Measurements from ENCODE around the gene ZNF92. TPM values are rescaled to one million over a fixed set of nuclear protein-coding genes. Genes with fewer than 3 reads are reported as not detected.
"Not testable (repeated sequence)": the region's sequence is repeated elsewhere in the genome, so short reads cannot be mapped to it uniquely, and the experiment has no call there.

The ZNF92 gene
- total RNA-seq (30.6 TPM), polyA plus RNA-seq (3.0 TPM)

DNA sequence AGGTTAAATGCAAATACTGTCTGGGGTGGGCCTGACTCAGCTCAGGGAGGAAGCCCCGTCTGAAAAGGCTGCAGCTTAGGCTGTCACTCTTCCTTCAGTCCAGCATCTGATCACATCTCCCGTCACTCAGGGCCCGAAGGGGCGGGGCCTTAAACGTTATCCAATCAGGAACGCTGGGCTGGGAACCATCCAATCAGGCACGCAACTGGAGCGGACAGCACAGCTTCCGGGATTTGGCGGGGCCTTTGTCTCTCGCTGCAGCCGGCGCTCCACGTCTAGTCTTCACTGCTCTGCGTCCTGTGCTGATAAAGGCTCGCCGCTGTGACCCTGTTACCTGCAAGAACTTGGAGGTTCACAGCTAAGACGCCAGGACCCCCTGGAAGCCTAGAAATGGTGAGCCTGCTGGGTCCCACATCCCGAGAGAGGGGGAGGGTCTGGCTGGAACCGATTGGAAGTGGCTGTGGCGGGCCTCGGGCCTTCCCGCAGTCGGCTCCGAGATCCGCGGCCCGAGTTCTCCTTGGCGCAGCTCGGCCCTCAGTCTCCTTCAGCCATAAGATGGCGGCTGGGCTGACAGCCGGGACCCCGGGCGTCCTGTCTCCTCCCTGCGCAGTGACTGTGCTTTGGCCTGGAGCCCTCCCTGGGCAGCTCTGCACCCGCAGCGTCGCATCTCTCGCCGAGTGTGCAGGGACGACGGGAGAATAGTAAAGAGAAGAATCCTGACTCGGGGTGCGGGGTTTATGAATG, at the start of gene ZNF92:
Gene ZNF92, plus strand, starts transcription at position 248 of the 744 bp plus-strand sequence. Its CDS starts 143 bp downstream, at position 391.
- Histone ChIP-seq H3K4me3 (ENCODE audit: low read depth, low read length) (peak within 1 kb of the TSS; percentile 70), H3K36me3 (ENCODE audit: insufficient read depth) (no peaks in the 10 kb centered on the region), H3K27ac (ENCODE audit: low read depth) (peak within 1 kb of the TSS; percentile 38), H3K4me1 (ENCODE audit: insufficient read depth) (peaks cover 6% of the 10 kb centered on the region)
- under 1% methylated on average over 44 of the region's 44 CpGs for WGBS
- DNase-seq (ENCODE audit: extremely low spot score), result peak; percentile 95

DNA sequence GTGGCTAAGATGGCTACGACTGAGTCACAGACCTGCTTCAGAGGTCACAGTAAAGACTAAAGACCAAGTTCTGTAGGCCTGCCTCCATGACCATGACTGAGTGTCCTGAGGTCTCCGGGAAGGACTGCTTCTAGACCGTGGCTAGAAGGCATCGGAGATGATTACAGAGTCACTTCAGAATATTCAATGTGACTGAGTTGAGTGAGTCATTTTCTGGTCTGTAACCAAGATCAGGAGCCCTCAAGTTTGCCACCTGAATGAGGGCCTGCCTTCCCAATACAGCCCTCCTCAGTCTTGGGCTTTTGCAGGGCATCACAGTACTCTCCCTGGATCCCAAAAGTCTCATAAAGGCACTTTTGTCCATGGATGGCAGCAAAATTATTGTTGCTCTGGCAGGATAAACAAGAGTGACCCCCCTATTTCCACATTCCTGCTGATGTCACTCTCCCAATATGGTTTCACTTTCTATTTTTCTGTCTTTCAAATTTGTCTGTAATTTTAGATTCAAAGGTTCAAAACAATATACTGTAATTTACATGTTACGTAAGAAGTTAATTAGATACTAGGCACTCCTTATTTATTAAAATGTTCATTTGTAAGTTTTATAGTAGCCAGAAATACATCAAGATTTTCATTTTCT, 47.7 kb upstream of the ZNF92 start:
- no peaks in the 10 kb centered on the region for H3K4me1 ChIP-seq (ENCODE audit: insufficient read depth)
- H3K27ac ChIP-seq (ENCODE audit: low read depth), result no peak overlapping the region
- H3K4me3 ChIP-seq (ENCODE audit: low read depth, low read length), result no peak overlapping the region
- WGBS, result 90% methylated on average over 5 of the region's 5 CpGs
- no peak for DNase-seq (ENCODE audit: extremely low spot score)
- H3K36me3 ChIP-seq (ENCODE audit: insufficient read depth), result no peaks in the 10 kb centered on the region

DNA sequence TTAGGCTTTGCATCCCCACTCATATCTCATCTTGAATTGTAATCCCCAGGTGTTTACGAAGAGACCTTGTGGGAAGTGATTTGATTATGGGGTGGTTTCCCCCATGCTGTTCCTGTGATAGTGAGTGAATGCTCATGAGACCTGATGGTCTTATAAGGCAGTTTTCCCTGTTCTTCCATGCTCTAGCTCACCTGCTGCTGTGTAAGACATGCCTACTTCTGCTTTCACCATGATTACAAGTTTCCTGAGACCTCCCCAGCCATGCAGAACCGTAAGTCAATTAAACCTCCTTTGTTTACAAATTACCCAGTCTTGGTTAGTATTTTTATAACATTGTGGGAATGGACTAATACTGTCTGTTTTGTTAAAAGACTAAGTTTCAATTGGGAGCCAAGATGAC, 35.3 kb upstream of the ZNF92 start:
- H3K27ac ChIP-seq (ENCODE audit: low read depth), result no peak overlapping the region
- no peaks in the 10 kb centered on the region for H3K36me3 ChIP-seq (ENCODE audit: insufficient read depth)
- no peaks in the 10 kb centered on the region for H3K4me1 ChIP-seq (ENCODE audit: insufficient read depth)
- DNase-seq (ENCODE audit: extremely low spot score), result no peak
- no peak overlapping the region for H3K4me3 ChIP-seq (ENCODE audit: low read depth, low read length)
- WGBS, result 62% methylated on average over 2 of the region's 2 CpGs

GRCh38 chr7:65339257-65339656, 34.4 kb upstream of the ZNF92 start:
- no peak for DNase-seq (ENCODE audit: extremely low spot score)
- Histone ChIP-seq H3K4me1 (ENCODE audit: insufficient read depth) (no peaks in the 10 kb centered on the region), H3K36me3 (ENCODE audit: insufficient read depth) (no peaks in the 10 kb centered on the region), H3K4me3 (ENCODE audit: low read depth, low read length) (no peak overlapping the region), H3K27ac (ENCODE audit: low read depth) (no peak overlapping the region)
- 93% methylated on average over 3 of the region's 3 CpGs for WGBS

DNA sequence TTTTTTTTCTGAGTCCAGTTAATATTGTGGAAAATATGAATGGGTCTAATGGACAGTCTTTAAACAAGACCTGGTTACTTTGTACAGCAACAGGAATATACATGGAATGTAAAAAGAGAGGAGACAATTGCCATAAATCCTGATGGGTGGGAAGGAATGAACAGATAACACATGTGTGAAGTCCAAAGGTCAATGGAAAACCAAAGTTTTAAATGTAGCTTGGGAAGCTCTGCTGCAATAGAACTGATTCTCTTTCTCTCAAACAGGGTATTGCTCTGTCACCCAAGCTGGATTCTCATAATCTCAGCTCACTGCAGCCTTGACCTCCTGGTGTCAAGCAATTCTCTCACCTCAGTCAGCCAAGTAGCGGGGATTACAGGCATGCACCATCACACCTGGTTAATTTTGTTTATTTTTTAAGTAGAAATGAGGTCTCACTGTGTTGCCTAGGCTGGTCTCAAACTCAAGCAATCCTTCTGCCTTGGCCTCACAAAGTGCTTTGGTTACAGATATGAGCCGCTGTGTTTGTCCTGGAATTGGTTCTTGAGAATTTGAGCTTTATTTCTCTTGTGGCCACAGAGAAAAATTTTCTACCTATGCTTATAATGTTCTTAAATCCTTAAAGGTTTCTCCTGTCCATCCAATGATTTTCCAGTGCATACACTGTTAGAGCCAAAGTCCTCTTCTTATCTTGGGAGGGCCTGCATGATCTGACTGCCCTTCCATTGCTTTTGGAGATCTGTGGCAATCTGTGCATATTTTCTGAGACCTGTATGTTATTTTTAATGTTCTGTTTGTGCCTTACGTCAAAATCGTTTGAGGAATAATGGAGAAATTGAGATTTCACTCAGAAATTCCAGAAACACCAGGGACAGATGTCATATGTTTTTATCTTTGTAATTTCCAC, 30.7 kb upstream of the ZNF92 start:
- WGBS, result 87% methylated on average over 4 of the region's 4 CpGs
- no peak overlapping the region for H3K4me3 ChIP-seq (ENCODE audit: low read depth, low read length)
- H3K4me1 ChIP-seq (ENCODE audit: insufficient read depth), result no peaks in the 10 kb centered on the region
- no peak for DNase-seq (ENCODE audit: extremely low spot score)
- H3K27ac ChIP-seq (ENCODE audit: low read depth), result no peak overlapping the region
- H3K36me3 ChIP-seq (ENCODE audit: insufficient read depth), result no peaks in the 10 kb centered on the region

DNA sequence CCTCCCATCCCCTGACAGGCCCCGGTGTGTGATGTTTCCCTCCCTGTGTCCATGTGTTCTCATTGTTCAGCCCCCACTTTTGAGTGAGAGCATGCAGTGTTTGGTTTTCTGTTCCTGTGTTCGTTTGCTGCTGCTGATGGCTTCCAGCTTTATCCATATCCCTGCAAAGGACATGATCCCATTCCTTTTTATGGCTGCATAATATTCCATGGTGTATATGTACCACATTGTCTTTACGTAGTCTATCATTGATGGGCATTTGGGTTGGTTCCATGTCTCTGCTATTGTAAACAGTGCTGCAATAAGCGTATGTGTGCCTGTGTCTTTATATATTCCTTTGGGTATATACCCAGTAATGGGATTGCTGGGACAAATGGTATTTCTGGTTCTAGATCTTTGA, 29.1 kb upstream of the ZNF92 start:
- not testable (repeated sequence) for H3K27ac ChIP-seq (ENCODE audit: low read depth); H3K36me3 ChIP-seq (ENCODE audit: insufficient read depth); H3K4me3 ChIP-seq (ENCODE audit: low read depth, low read length); DNase-seq (ENCODE audit: extremely low spot score); H3K4me1 ChIP-seq (ENCODE audit: insufficient read depth)
- WGBS, result 96% methylated on average over 4 of the region's 4 CpGs

- Histone ChIP-seq H3K4me1 (ENCODE audit: insufficient read depth) (no peaks in the 10 kb centered on the region), H3K27ac (ENCODE audit: low read depth) (no peak overlapping the region), H3K4me3 (ENCODE audit: low read depth, low read length) (no peak overlapping the region), H3K36me3 (ENCODE audit: insufficient read depth) (no peaks in the 10 kb centered on the region)
- 88% methylated on average over 4 of the region's 4 CpGs for WGBS
- DNase-seq (ENCODE audit: extremely low spot score), result no peak
Measured at GRCh38 chr7:65354263-65354662, 19.4 kb upstream of the ZNF92 start.

DNA sequence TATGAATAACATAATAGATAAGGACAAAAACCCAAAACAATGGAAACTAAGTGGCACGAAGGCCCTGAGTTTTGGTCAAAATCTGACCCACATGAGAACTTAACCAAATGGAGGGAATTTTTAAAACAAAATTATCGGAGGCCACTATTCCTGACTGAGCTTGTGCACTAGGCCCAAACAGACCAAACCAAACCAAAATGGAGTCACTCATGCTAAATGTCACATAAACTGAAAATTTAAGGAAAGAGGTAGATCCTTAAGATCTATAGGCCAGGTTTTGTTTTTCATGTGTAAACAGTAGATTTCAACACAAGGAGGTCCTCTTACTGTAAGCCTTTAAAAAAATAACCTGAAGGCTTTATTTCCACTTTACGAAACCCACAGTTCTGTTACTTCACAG, 3.8 kb upstream of the ZNF92 start:
- DNase-seq (ENCODE audit: extremely low spot score), result no peak
- Histone ChIP-seq H3K4me3 (ENCODE audit: low read depth, low read length) (no peak overlapping the region), H3K36me3 (ENCODE audit: insufficient read depth) (no peaks in the 10 kb centered on the region), H3K27ac (ENCODE audit: low read depth) (no peak overlapping the region), H3K4me1 (ENCODE audit: insufficient read depth) (peaks cover 2% of the 10 kb centered on the region)
- WGBS, result 97% methylated on average over 3 of the region's 3 CpGs

DNA sequence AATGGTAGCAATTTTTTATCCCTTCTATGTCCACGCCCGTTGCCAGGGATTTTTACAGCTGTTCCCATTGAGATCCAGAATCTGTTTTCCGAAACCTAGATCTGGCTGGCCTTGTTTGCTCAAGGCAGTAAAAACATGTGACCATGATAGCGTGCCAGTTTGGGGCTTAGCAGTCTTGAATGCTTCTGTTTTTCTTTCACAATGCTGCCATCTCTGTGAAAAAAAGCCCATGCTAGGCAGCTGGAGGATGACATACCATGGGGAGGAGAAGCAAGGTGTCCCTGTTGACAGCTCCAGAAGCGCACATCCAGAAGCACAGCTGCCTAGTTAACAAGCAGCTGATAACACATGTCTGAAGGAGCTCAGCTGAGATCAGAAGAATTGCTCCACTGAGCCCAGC, 2.2 kb upstream of the ZNF92 start:
- Histone ChIP-seq H3K27ac (ENCODE audit: low read depth) (no peak overlapping the region), H3K36me3 (ENCODE audit: insufficient read depth) (no peaks in the 10 kb centered on the region), H3K4me1 (ENCODE audit: insufficient read depth) (peaks cover 6% of the 10 kb centered on the region), H3K4me3 (ENCODE audit: low read depth, low read length) (no peak overlapping the region)
- 61% methylated on average over 5 of the region's 5 CpGs for whole genome bisulfite sequencing
- DNase-seq (ENCODE audit: extremely low spot score), result no peak

- Histone ChIP-seq H3K4me3 (ENCODE audit: low read depth, low read length) (no peak overlapping the region), H3K36me3 (ENCODE audit: insufficient read depth) (no peaks in the 10 kb centered on the region), H3K27ac (ENCODE audit: low read depth) (no peak overlapping the region), H3K4me1 (ENCODE audit: insufficient read depth) (peaks cover 6% of the 10 kb centered on the region)
- 66% methylated on average over 3 of the region's 3 CpGs for WGBS
- DNase-seq (ENCODE audit: extremely low spot score), result no peak
Measured at GRCh38 chr7:65379318-65379717, 5.7 kb downstream of the ZNF92 start.

GRCh38 chr7:65381742-65382141, 8.1 kb downstream of the ZNF92 start:
- no peak for DNase-seq (ENCODE audit: extremely low spot score)
- Histone ChIP-seq H3K27ac (ENCODE audit: low read depth) (no peak overlapping the region), H3K36me3 (ENCODE audit: insufficient read depth) (no peaks in the 10 kb centered on the region), H3K4me1 (ENCODE audit: insufficient read depth) (no peaks in the 10 kb centered on the region), H3K4me3 (ENCODE audit: low read depth, low read length) (no peak overlapping the region)
- WGBS, result 87% methylated on average over 3 of the region's 3 CpGs

DNA sequence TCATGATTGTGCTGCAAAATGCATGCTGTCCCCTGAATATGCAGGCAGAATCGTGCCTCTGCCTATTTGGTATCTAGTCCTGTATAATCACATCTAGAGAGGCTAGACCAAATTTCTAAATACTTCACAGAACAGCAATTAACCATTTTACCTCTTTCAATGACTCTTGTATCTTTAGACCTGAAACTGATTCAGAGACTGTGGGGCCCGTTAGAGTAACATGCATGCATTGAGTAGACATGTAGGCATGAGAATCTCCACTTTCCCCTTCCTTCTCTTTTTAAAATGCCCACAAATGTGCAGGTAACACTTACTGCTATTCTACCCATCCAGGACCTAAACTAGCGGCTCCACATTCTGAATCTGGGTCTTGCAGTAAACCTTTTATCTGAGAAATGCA, 8.8 kb downstream of the ZNF92 start:
- Histone ChIP-seq H3K4me3 (ENCODE audit: low read depth, low read length) (no peak overlapping the region), H3K36me3 (ENCODE audit: insufficient read depth) (no peaks in the 10 kb centered on the region), H3K27ac (ENCODE audit: low read depth) (no peak overlapping the region), H3K4me1 (ENCODE audit: insufficient read depth) (no peaks in the 10 kb centered on the region)
- WGBS, result 81% methylated on average over 3 of the region's 3 CpGs
- no peak for DNase-seq (ENCODE audit: extremely low spot score)

DNA sequence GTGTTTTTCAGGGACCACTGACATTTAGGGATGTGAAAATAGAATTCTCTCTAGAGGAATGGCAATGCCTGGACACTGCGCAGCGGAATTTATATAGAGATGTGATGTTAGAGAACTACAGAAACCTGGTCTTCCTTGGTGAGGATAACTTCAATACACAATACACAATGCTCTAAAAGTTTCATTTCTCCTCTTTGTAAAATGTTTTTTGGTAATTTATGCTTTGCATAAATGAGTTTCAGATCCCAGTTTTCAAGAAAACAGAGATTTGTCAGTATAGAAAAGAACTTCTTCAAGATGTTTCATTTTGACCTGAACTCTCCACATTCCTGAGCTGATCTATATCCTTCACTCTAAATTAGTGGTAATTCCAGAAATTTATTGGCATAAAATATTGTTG, 14.2 kb downstream of the ZNF92 start:
- no peak for DNase-seq (ENCODE audit: extremely low spot score)
- H3K4me1 ChIP-seq (ENCODE audit: insufficient read depth), result no peaks in the 10 kb centered on the region
- 97% methylated on average over 2 of the region's 2 CpGs for WGBS
- no peak overlapping the region for H3K27ac ChIP-seq (ENCODE audit: low read depth)
- no peak overlapping the region for H3K4me3 ChIP-seq (ENCODE audit: low read depth, low read length)
- H3K36me3 ChIP-seq (ENCODE audit: insufficient read depth), result no peaks in the 10 kb centered on the region

DNA sequence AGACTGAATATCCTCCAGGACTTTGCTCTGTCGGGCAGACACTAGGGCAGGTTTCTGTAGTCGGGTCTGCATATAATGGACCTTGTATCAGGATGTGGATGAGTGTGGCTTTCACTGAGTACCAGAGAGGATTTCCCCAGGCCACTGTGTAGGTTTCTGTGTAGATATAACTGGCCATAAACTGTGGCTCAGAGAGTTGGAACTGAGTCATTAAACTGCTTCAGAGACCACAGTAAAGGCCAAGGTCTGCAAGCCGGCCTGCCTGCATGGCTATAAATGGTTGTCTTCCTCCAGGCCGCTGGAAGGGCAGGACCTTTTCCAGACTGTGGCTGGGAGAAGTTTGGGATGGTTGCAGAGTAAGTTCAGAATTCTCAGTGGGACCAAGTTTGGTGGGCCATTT, 16.9 kb downstream of the ZNF92 start:
- no peak for DNase-seq (ENCODE audit: extremely low spot score)
- whole genome bisulfite sequencing, result 86% methylated on average over 4 of the region's 4 CpGs

More for the DNA sequence above, 16.9 kb downstream of the ZNF92 start:
- Histone ChIP-seq H3K36me3 (ENCODE audit: insufficient read depth) (no peaks in the 10 kb centered on the region), H3K27ac (ENCODE audit: low read depth) (no peak overlapping the region), H3K4me1 (ENCODE audit: insufficient read depth) (no peaks in the 10 kb centered on the region), H3K4me3 (ENCODE audit: low read depth, low read length) (no peak overlapping the region)
